ENCODE results near the gene RNF8.

GRCh38 chr6:37368961-37369320, 15.2 kb downstream of the RNF8 start:
- TF ChIP-seq, protein P1, sequence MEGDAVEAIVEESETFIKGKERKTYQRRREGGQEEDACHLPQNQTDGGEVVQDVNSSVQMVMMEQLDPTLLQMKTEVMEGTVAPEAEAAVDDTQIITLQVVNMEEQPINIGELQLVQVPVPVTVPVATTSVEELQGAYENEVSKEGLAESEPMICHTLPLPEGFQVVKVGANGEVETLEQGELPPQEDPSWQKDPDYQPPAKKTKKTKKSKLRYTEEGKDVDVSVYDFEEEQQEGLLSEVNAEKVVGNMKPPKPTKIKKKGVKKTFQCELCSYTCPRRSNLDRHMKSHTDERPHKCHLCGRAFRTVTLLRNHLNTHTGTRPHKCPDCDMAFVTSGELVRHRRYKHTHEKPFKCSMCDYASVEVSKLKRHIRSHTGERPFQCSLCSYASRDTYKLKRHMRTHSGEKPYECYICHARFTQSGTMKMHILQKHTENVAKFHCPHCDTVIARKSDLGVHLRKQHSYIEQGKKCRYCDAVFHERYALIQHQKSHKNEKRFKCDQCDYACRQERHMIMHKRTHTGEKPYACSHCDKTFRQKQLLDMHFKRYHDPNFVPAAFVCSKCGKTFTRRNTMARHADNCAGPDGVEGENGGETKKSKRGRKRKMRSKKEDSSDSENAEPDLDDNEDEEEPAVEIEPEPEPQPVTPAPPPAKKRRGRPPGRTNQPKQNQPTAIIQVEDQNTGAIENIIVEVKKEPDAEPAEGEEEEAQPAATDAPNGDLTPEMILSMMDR (IDR thresholded peaks at IDR 0.05 in 8 of 11, conservative IDR thresholded peaks at IDR 0.05 in 3 of 11) = no peak
- no peak for TF ChIP-seq POLR2A (IDR thresholded peaks at IDR 0.05)
- TF ChIP-seq POLR2AphosphoS5 (IDR thresholded peaks at IDR 0.05) = no peak
